ENCODE results near the gene GHRHR.

DNA sequence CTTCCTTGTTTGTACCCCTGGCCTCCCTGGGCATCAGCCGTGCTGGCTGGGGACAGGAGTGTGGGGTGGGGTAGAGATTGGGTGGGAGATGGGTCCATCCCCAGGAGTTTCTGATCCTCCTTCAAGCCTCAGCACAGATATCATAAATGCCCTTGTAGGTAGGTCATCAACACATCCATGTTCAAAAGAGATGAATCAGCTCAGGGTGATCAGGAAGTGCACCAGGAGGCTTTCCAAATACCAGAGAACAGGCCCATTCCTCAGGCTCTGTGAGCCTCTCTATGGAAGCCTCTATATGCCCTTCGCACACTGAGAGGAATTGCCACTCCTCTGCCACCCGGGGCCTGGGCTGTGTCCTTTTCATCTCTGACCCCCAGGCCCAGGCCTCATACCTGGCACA, 56.4 kb downstream of the GHRHR start:
- TF ChIP-seq EZH2 (IDR thresholded peaks at IDR 0.05; ENCODE audit: insufficient read depth, poor library complexity, severe bottlenecking): no peak
- no peak for TF ChIP-seq EZH2phosphoT487 (IDR thresholded peaks at IDR 0.05; ENCODE audit: insufficient read depth, low read depth)

Measured in GM23248 (cell line).